HG03575 (cell line): Measurements from ENCODE around the gene ANO4.

Experiments used
- ATAC-seq: cut with Tn5 transposase; IDR thresholded peaks from one replicate; pipeline ENCODE4 v1.9.1; 2021; ENCODE audit not compliant: unreplicated experiment, insufficient number of reproducible peaks, low FRiP score; ENCODE audit errors: extremely low read depth

The ANO4 gene

GRCh38 chr12:100799770-100800169 is 5.2 kb downstream of the ANO4 start:
- no peak for ATAC-seq

DNA sequence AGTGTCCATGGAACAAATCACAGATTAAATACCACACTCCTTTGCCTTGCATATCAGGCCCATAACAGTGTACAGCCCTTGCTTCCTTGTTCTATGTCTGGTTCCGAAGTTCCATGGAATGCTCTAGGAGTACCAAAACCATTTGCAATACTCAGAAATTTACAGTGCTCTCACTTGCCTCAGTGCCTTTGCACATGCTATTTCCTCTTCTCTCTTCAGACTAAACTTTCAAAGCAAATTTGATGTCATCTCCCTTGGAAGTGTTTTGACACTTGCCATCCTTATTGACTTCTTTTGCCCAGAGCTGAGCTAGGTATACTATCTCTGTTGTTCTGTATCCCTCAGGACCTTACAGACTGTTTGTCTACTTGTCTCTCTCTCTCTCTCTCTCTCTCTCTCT is 6.1 kb downstream of the ANO4 start:
- ATAC-seq, result no peak

DNA sequence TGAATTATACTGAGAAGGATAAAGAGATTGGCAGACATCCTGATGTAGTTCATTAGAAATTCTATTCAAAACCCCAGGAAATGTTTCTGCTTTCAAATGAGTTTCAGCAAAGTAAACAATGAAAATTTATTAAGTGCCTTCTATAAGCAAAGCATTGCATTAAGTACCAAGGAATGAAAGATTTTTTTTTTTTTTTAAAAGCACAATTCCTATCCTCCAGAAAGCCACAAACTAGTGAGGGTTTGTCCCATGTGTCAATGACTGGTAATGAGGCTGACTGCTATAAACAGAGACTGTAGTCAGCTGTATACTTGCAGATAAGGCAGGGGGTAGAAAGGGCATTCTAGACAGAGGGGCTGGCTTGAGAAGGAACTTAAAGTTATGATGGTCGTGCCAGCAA is 6.7 kb downstream of the ANO4 start:
- ATAC-seq, result no peak

GRCh38 chr12:100808777-100809176 is 14.2 kb downstream of the ANO4 start:
- no peak for ATAC-seq

GRCh38 chr12:100820314-100820713 is 25.7 kb downstream of the ANO4 start:
- no peak for ATAC-seq

DNA sequence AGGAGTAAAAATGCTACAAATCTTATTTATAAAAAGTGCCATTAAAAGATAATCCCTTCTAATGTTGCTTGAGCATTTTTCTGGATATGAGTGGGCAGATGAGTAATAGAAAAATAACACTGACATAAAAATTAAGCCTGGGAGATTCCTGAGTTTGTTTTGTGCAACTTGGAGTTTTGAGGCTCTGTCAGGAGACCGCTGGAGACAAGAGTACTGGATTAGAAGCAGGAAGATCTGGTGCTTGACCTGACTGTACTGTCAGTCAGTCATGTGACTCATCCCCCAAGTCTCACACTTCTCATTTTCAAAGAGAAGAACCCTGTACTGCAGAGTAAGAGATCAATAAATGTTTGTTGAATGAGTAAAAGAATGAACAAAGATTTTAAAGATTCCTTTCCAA is 29.4 kb downstream of the ANO4 start:
- no peak for ATAC-seq

GRCh38 chr12:100824476-100824875 is 29.9 kb downstream of the ANO4 start:
- no peak for ATAC-seq

- no peak for ATAC-seq
Observed at GRCh38 chr12:100826323-100826722, 31.7 kb downstream of the ANO4 start.

- no peak for ATAC-seq
Observed at GRCh38 chr12:100827901-100828520, 33.4 kb downstream of the ANO4 start.

- ATAC-seq, result no peak
Observed at GRCh38 chr12:100830003-100830795, 35.6 kb downstream of the ANO4 start.

- no peak for ATAC-seq
Observed at GRCh38 chr12:100833282-100833681, 38.7 kb downstream of the ANO4 start.

DNA sequence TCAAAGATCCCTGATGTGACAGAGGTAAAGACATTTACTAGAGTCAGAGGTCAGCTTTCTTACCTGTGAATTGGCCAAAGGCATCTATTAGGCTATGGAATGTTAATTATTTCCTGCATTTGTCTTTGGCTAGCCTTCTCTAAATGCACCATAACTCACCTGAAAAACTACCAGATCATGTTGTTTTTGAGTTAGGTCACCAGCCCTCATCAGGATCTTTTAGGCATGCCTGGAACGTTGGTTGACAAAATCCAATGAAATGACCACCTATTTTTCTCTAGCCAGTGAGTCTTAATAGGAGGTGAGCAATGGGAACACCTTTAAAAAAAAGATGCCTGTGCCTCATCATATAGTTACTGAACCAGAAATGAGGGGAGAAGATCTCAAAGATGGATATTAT is 46.2 kb downstream of the ANO4 start:
- ATAC-seq, result no peak

DNA sequence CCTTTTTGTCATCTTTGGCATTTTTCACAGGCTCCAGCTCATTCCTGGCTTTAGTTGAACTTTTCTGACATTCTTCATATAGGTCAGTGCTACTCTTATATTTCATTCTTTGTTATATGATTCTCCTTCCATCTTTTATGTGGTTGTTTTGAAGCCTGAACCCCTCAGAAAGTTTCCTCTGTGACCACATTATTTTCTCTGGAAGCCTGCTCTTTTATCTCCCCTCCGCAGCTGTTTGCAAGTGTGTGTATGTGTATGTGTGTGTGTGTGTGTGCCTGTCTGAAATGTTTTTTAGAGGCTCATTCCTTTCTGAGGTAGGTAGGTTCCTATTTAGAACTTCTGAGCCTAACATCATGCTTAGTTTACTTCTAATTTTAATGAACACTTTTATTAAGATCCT is 47.6 kb downstream of the ANO4 start:
- ATAC-seq, result no peak

DNA sequence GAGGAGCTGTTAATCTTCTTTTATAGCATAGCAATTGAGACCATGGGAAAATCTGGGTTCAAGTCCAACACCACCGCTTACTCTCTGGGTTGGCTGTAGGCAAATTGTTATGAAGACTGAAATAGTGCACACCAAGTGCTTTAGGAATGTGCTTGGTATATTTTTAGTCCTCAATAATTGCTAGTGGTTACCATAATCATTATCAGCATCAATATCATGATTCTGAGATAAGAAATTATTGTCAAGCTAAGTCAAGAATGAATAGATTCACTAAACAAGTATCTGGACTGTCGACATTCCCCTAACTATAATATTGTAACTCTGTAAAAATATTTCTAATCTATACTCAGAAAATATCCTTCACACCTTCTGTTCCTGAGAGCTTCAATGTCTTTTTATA is 48.5 kb downstream of the ANO4 start:
- no peak for ATAC-seq

DNA sequence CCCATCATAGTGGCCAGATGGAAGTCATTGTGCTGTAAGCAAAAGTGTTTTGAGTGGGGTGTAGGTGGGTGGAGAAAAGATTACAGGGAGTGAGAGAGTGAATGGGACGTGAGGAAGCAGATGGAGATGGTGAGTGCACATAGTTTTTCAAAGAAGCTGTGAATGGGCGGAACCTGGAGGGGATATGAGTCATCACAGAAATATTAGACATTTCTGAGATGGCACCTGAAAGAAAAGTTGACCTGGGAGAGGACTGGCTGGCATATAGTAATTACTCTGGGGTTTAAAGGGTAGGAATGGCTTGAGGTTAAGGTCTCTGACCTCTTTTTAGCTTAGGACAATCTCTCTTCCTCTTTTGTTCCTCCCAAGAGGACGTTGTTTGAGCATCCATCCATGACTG is 50.5 kb downstream of the ANO4 start:
- ATAC-seq, result no peak

DNA sequence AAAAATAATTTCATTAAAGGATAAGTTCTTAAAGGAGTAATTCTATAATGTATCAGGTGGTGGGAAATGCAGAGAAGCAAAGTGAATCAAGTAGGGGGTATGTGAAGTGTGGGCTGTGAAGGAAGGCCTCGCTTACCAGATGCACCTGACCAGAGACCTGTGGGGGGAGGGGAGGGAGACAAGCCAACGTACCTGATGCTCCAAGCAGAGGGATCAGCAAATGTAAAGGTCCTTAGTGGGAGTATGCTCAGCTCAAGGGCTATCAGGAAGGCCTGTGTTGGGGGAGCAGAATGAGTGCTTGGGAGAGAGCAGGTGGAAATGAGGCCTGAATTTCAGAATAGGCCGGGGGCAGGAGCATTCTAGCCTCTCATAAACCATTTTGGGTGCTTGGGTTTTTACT is 57.1 kb downstream of the ANO4 start:
- no peak for ATAC-seq

GRCh38 chr12:100857418-100857817 is 62.8 kb downstream of the ANO4 start:
- ATAC-seq, result no peak

- no peak for ATAC-seq
Observed at GRCh38 chr12:100857971-100858370, 63.4 kb downstream of the ANO4 start.

GRCh38 chr12:100858656-100859055 is 64.1 kb downstream of the ANO4 start:
- no peak for ATAC-seq

DNA sequence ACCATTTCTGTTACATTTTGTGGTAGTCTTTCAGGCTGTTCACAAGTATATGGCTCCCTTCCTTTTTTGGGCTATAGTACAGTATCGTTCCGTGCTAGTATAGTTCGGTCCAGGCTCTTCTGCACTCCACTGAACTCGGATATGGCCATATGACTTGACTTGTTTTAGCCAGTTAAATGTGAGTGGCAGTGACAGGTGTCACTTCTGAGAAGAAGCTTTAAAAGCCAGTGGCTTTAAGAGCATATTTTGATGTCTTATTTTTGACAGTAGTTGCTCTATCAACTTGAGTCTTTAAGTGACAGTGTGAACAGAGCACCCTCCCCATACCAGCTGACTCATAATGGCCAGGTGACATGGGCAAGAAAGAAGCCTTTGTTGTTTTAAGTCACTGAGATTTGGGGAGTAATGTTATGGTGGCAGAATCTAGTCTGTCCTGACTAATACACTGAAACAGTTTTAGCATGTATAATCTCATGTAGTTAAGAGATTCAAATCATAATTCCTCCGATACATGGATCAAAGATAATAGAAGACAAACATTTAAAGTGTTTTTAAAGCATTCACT is 64.6 kb downstream of the ANO4 start:
- ATAC-seq, result no peak
